Neuron (in vitro differentiated cells): ENCODE data around the gene EXOC6.

ENCODE experiments used
- H2AFZ ChIP-seq: one replicate; pipeline ENCODE4 v1.6.1; 2013; ENCODE audit warnings: low read depth, mild to moderate bottlenecking, inconsistent platforms, low read length, moderate library complexity
- H3K27me3 ChIP-seq: one replicate; pipeline ENCODE4 v1.6.1; 2013; ENCODE audit warnings: low read length; ENCODE audit not compliant: insufficient read depth
- H3K36me3 ChIP-seq: one replicate; pipeline ENCODE4 v1.6.1; 2013; ENCODE audit warnings: low read length; ENCODE audit not compliant: insufficient read depth
- H3K4me1 ChIP-seq: one replicate; pipeline ENCODE4 v1.6.1; 2013; ENCODE audit warnings: low read length; ENCODE audit not compliant: insufficient read depth
- H3K4me3 ChIP-seq: 2 replicates; pipeline ENCODE4 v1.5.1; 2013; ENCODE audit warnings: mild to moderate bottlenecking, low read length, moderate library complexity
- H3K9me3 ChIP-seq: one replicate; pipeline ENCODE4 v1.6.1; 2013; ENCODE audit warnings: low read length

Gene EXOC6

DNA sequence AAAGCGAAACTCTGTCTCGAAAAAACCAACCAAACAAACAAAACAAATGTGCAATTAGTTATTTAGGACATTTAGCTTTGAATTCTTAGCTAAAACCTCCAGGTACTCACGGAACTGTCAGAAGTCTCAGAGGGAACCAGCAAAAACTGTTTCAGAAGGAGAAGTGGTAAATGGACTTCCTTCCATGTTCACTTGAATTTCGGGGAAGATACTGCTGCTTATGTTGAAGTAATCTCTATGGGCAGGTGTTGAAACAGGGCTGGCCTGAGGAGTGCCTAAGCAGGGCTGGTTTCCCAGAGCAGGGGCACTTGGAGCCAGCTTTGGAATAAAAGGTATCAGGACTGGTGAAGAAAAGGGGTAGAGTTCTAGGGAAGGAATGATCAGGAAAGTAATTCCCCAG, 2.4 kb upstream of the EXOC6 start:
- Histone ChIP-seq H3K9me3 (no peaks in the 10 kb centered on the region), H3K27me3 (no peaks in the 10 kb centered on the region), H2AFZ (no peak overlapping the region), H3K4me1 (peaks cover 12% of the 10 kb centered on the region), H3K36me3 (no peaks in the 10 kb centered on the region), H3K4me3 (no peak overlapping the region)

- H3K27me3 ChIP-seq, result no peaks in the 10 kb centered on the region
- H3K9me3 ChIP-seq, result no peaks in the 10 kb centered on the region
- H3K4me3 ChIP-seq, result no peak overlapping the region
- no peaks in the 10 kb centered on the region for H3K36me3 ChIP-seq
- peaks cover 12% of the 10 kb centered on the region for H3K4me1 ChIP-seq
- H2AFZ ChIP-seq, result no peak overlapping the region
These were observed 2.0 kb upstream of the EXOC6 start for GRCh38 chr10:92846344-92846743.

DNA sequence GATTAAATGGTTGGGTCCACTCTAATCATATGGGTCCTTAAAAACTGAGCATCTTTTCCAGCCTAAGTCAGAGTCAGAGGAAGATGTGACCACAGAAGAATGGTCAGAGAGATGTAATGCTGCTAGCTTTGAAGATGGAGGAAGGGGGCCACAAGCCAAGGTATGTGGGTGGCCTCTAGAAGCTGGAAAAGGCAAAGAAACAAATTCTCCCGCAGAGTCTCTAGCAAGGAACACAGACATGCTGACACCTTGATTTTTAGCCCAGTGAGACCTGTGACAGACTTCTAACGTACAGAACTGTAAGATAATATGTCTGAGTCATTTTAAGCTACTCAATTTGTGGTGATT, 1.5 kb upstream of the EXOC6 start:
- H3K9me3 ChIP-seq, result no peaks in the 10 kb centered on the region
- no peaks in the 10 kb centered on the region for H3K27me3 ChIP-seq
- H3K36me3 ChIP-seq, result no peaks in the 10 kb centered on the region
- H3K4me1 ChIP-seq, result peaks cover 12% of the 10 kb centered on the region
- H2AFZ ChIP-seq, result no peak overlapping the region
- no peak overlapping the region for H3K4me3 ChIP-seq

DNA sequence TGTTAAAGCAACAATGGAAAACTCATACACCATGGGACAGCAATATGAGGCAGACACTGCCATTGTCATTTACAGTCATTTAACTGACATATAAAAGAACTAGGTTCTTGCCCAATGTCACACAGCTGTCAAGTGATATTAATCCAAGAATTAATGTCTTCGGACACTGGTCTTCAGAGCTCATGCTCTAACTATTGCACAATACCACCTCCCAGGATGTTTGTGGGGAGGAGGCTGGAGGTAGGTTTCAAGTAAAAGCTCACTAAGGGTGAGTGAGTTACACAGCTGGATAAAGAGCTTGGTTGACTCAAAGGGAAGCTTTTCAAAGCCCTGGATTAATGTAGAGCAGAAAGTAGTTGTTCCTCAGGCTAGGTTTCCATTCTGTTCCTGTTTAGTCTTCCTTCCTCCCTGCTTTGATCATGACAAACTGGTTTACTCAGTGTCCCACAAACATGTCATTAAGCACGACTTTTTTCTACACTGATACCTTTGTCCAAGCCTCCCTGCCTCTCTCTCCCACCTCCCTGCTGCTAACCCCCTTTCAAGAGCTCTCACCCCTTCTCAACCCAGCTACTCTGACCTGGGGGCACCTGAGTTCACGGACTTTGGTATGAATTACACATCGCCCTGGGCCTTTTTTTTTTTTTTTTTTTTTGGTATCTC, 987 bp upstream of the EXOC6 start:
- Histone ChIP-seq H3K36me3 (no peaks in the 10 kb centered on the region), H3K4me1 (peaks cover 12% of the 10 kb centered on the region), H3K9me3 (no peaks in the 10 kb centered on the region), H2AFZ (peak overlapping the region; percentile 90), H3K4me3 (no peak overlapping the region), H3K27me3 (no peaks in the 10 kb centered on the region)

DNA sequence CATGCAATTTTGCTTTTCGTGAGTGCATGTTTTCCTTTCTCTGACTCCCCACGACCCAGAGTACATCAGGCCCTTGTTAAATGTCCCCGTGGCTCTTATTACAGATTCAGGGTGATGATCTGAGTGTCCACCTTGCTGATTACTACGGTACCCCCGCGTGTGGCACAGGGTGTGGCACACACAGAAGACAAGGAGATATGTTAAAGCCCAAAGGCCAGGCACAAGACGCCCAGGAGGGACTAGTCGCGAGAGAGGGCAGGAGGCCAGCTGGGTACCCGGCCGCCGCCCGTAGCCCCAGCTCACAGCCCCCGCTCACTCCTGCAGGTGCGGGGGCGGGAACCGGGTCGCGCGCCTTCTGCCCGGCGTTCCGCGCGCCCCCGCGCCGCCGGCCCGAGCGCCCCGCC, 281 bp upstream of the EXOC6 start:
- Histone ChIP-seq H3K36me3 (peaks cover 2% of the 10 kb centered on the region), H3K27me3 (no peaks in the 10 kb centered on the region), H3K4me3 (peak overlapping the region; percentile 88), H3K9me3 (no peaks in the 10 kb centered on the region), H2AFZ (peak overlapping the region; percentile 90), H3K4me1 (peaks cover 12% of the 10 kb centered on the region)

DNA sequence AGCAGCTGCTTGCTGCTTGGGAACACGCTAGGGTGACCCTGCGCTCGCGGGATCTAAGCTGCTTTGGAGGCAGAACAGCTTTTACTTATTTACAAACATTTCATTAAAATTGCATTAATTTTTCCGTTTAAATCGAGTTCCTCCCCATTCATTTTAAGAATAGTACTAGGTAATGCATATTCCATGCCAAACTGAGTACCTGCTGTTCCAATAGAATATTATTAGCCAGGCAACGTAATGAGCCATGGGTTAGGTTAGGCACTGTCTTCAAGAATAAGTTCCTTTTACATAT, 860 bp downstream of the EXOC6 start:
- peak overlapping the region; percentile 88 for H3K4me3 ChIP-seq
- peaks cover 12% of the 10 kb centered on the region for H3K4me1 ChIP-seq
- peak overlapping the region; percentile 90 for H2AFZ ChIP-seq
- peaks cover 2% of the 10 kb centered on the region for H3K36me3 ChIP-seq
- H3K27me3 ChIP-seq, result no peaks in the 10 kb centered on the region
- no peaks in the 10 kb centered on the region for H3K9me3 ChIP-seq

GRCh38 chr10:92849576-92850090, 1.3 kb downstream of the EXOC6 start:
- Histone ChIP-seq H3K36me3 (peaks cover 2% of the 10 kb centered on the region), H3K9me3 (no peaks in the 10 kb centered on the region), H3K27me3 (no peaks in the 10 kb centered on the region), H3K4me1 (peaks cover 12% of the 10 kb centered on the region), H3K4me3 (peak overlapping the region; percentile 88), H2AFZ (peak overlapping the region; percentile 90)

- Histone ChIP-seq H3K27me3 (no peaks in the 10 kb centered on the region), H3K4me3 (peak overlapping the region; percentile 88)
These were observed 1.9 kb downstream of the EXOC6 start for GRCh38 chr10:92850185-92850584.

DNA sequence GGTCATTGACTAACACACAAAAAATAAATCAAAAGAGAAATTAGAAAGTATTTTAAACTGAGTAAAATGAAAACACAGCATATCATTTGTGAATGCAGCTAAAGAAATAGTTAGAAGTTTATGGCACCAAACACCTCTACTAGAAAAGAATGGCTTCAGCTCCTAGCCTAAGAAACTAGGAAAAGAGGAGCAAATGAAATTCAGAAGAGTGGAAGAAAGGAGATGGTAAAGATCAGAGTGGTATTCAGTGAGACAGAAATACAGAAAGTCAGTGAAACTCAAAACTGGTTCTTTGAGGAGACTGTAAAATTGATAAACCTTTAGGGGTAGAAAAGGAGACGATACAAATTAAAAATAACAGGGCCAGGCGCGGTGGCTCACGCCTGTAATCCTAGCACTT, 2.7 kb downstream of the EXOC6 start:
- Histone ChIP-seq H3K4me3 (no peak overlapping the region), H3K9me3 (no peaks in the 10 kb centered on the region), H2AFZ (no peak overlapping the region)

More at GRCh38 chr10:92850185-92850584, 1.9 kb downstream of the EXOC6 start:
- Histone ChIP-seq H3K36me3 (peaks cover 2% of the 10 kb centered on the region), H2AFZ (no peak overlapping the region), H3K4me1 (peaks cover 12% of the 10 kb centered on the region), H3K9me3 (no peaks in the 10 kb centered on the region)

GRCh38 chr10:92855560-92855959, 7.2 kb downstream of the EXOC6 start:
- no peaks in the 10 kb centered on the region for H3K4me1 ChIP-seq
- H3K27me3 ChIP-seq, result no peaks in the 10 kb centered on the region
- peaks cover 2% of the 10 kb centered on the region for H3K36me3 ChIP-seq
- no peak overlapping the region for H2AFZ ChIP-seq
- H3K9me3 ChIP-seq, result peaks cover 9% of the 10 kb centered on the region
- no peak overlapping the region for H3K4me3 ChIP-seq

More for the DNA sequence above, 2.7 kb downstream of the EXOC6 start:
- H3K27me3 ChIP-seq, result no peaks in the 10 kb centered on the region
- peaks cover 12% of the 10 kb centered on the region for H3K4me1 ChIP-seq
- peaks cover 2% of the 10 kb centered on the region for H3K36me3 ChIP-seq

- H3K27me3 ChIP-seq, result no peaks in the 10 kb centered on the region
- H2AFZ ChIP-seq, result no peak overlapping the region
- H3K9me3 ChIP-seq, result peaks cover 11% of the 10 kb centered on the region
- H3K4me1 ChIP-seq, result no peaks in the 10 kb centered on the region
- H3K36me3 ChIP-seq, result no peaks in the 10 kb centered on the region
- H3K4me3 ChIP-seq, result no peak overlapping the region
These were observed 9.7 kb downstream of the EXOC6 start for GRCh38 chr10:92857904-92858514.

- peaks cover 5% of the 10 kb centered on the region for H3K9me3 ChIP-seq
- H2AFZ ChIP-seq, result no peak overlapping the region
- no peak overlapping the region for H3K4me3 ChIP-seq
- H3K27me3 ChIP-seq, result no peaks in the 10 kb centered on the region
- no peaks in the 10 kb centered on the region for H3K4me1 ChIP-seq
- no peaks in the 10 kb centered on the region for H3K36me3 ChIP-seq
These were observed 18.9 kb downstream of the EXOC6 start for GRCh38 chr10:92867235-92867634.

- H3K4me1 ChIP-seq, result no peaks in the 10 kb centered on the region
- no peak overlapping the region for H2AFZ ChIP-seq
- no peak overlapping the region for H3K4me3 ChIP-seq
- no peaks in the 10 kb centered on the region for H3K27me3 ChIP-seq
- no peaks in the 10 kb centered on the region for H3K36me3 ChIP-seq
- peaks cover 5% of the 10 kb centered on the region for H3K9me3 ChIP-seq
These were observed 19.7 kb downstream of the EXOC6 start for GRCh38 chr10:92868036-92868435.

DNA sequence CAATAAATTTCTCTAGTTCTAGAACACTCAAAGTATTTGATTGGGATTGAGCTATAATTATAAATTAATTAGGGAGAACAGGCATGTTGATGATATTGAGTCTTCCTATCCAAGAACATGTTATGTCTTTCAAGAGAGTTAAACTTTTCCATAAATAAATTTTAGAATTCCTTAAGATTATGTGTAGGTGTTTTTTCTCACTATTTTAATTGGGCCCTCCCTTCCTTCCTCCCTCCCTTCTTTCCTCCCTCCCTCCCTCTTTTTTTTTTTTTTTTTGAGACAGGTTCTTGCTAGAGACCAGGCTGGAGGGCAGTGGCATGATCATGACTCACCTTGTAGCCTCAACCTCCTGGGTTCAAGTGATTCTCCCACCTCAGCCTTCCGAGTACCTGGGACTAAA, 20.2 kb downstream of the EXOC6 start:
- Histone ChIP-seq H3K27me3 (no peaks in the 10 kb centered on the region), H3K9me3 (peaks cover 5% of the 10 kb centered on the region), H2AFZ (no peak overlapping the region), H3K36me3 (no peaks in the 10 kb centered on the region), H3K4me1 (no peaks in the 10 kb centered on the region), H3K4me3 (no peak overlapping the region)
